Neural crest cell (in vitro differentiated cells): ENCODE measurements around the gene TRH. TPM values are rescaled to one million over a fixed set of nuclear protein-coding genes. Genes with fewer than 3 reads are reported as not detected.
"Not testable (repeated sequence)": the region's sequence is repeated elsewhere in the genome, so short reads cannot be mapped to it uniquely, and the experiment has no call there.

Experiments
- DNase-seq: peaks from one replicate; pipeline ENCODE4 v3.0.0; 2021; ENCODE audit warnings: low read depth, mixed read lengths, low spot score
- H3K27ac Mint-ChIP-seq: one replicate; pipeline ENCODE4 v1.8.0; 2021; ENCODE audit warnings: mild to moderate bottlenecking, mixed read lengths; ENCODE audit not compliant: unreplicated experiment
- H3K27me3 Mint-ChIP-seq: 2 replicates; pipeline ENCODE4 v1.8.0; 2021; ENCODE audit warnings: low read depth, mild to moderate bottlenecking, mixed read lengths
- H3K36me3 Mint-ChIP-seq: 2 replicates; pipeline ENCODE4 v1.8.0; 2021; ENCODE audit warnings: low read depth, mild to moderate bottlenecking, mixed read lengths
- H3K4me1 Mint-ChIP-seq: 2 replicates; pipeline ENCODE4 v1.8.0; 2021; ENCODE audit warnings: mixed read lengths
- H3K4me3 Mint-ChIP-seq: one replicate; pipeline ENCODE4 v1.8.0; 2021; ENCODE audit warnings: mild to moderate bottlenecking, mixed read lengths
- H3K9me3 Mint-ChIP-seq: 2 replicates; pipeline ENCODE4 v1.8.0; 2021; ENCODE audit warnings: mixed read lengths
- total RNA-seq: library from RNA; stranded (reverse); gene quantifications from 2 replicates; pipeline ENCODE4 v1.2.1, GENCODE V29; 2021
- TF ChIP-seq, protein P1 (sequence below): fragments of 200-600 bp; sonication (generic); conservative IDR thresholded peaks from 2 replicates; pipeline ENCODE4 v1.5.0; 2021; ENCODE audit warnings: antibody characterized with exemption, mild to moderate bottlenecking

TRH gene
- total RNA-seq, 1 donor from 2014 or later, result 0.61 TPM

DNA sequence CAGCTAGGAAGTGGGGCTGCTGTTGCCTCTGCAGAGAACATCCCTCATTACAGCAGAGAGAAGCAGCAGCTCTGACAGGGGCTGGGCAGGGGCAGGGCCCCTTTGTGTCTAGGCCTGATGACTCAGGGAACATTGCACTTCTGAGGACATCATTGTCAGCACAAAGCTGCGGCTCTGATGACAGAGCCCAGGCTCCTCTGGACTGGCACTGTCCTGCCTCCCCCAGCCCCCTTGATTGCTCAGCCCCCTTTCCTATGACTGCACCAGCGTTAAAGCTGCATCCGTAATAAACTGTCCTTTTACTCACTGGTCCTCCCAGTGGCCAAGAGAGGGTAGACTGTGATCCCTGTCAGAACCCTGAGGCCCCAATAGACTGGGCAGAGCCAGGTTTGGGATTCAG, 18.3 kb downstream of the TRH start:
- peaks cover 21% of the 10 kb centered on the region for H3K4me1 Mint-ChIP-seq
- DNase-seq, result no peak
- TF ChIP-seq, protein P1, sequence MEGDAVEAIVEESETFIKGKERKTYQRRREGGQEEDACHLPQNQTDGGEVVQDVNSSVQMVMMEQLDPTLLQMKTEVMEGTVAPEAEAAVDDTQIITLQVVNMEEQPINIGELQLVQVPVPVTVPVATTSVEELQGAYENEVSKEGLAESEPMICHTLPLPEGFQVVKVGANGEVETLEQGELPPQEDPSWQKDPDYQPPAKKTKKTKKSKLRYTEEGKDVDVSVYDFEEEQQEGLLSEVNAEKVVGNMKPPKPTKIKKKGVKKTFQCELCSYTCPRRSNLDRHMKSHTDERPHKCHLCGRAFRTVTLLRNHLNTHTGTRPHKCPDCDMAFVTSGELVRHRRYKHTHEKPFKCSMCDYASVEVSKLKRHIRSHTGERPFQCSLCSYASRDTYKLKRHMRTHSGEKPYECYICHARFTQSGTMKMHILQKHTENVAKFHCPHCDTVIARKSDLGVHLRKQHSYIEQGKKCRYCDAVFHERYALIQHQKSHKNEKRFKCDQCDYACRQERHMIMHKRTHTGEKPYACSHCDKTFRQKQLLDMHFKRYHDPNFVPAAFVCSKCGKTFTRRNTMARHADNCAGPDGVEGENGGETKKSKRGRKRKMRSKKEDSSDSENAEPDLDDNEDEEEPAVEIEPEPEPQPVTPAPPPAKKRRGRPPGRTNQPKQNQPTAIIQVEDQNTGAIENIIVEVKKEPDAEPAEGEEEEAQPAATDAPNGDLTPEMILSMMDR, result peak; percentile 52
- no peaks in the 10 kb centered on the region for H3K9me3 Mint-ChIP-seq
- peaks cover 24% of the 10 kb centered on the region for H3K27me3 Mint-ChIP-seq
- H3K27ac Mint-ChIP-seq, result no peak overlapping the region
- H3K4me3 Mint-ChIP-seq, result no peak overlapping the region
- H3K36me3 Mint-ChIP-seq, result no peaks in the 10 kb centered on the region

DNA sequence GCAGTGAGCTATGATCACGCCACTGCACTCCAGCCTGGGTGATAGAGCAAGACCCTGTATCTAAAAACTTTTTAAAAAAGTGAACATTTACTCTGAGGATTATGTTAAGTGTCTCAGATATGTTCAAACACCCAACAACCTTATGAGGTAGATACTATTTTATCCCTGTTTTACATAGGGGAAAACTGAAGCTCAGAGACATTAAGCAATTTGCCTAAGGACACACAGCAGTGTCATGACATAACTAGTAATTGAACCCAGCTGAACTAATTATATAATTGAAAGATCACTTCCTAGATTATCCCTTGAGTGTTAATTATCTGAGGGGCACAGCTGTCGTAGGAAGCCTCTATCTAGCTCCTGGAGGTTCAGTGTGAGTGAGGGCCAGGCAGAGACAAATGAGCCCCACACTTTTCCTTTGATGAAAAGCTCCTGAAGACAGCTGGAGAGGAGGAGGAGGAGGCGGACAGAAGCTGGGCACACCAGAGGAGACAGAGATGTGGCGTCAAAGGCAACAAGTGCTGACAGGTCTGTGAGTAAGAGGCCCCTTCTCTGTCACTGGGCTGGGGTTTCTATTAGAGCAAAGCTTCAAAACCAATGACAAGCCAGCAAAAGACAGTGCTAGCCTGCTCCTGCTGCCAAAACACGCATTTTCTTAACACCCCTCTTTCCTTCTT, 20.5 kb downstream of the TRH start:
- Mint-ChIP-seq H3K36me3 (no peaks in the 10 kb centered on the region), H3K4me1 (peaks cover 13% of the 10 kb centered on the region), H3K4me3 (no peak overlapping the region), H3K27ac (no peak overlapping the region), H3K9me3 (no peaks in the 10 kb centered on the region), H3K27me3 (peaks cover 28% of the 10 kb centered on the region)
- TF ChIP-seq, protein P1, result no peak
- no peak for DNase-seq

DNA sequence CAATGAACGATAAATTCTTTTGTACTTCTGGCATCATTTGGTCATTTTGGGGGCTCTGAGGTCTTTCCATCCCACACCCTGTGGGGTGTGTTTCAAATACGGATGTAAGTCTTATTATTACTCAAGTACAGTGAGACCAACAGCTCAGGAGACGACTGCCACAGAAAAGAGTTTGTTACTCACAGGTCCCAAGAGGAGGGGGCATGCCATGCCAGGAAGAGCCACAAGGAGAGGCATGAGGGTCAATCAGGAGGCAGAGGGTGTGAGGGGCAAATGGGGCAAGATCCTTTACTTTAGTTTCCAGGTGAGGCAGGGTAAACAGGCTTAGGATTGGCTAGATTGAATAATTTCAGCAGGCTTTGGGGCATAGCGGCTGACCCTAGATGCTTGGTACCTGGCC, 21.6 kb downstream of the TRH start:
- Mint-ChIP-seq H3K4me3 (no peak overlapping the region), H3K36me3 (no peaks in the 10 kb centered on the region), H3K4me1 (peaks cover 13% of the 10 kb centered on the region), H3K27ac (no peak overlapping the region), H3K9me3 (no peaks in the 10 kb centered on the region), H3K27me3 (peaks cover 38% of the 10 kb centered on the region)
- TF ChIP-seq, protein P1, result no peak
- DNase-seq, result no peak

DNA sequence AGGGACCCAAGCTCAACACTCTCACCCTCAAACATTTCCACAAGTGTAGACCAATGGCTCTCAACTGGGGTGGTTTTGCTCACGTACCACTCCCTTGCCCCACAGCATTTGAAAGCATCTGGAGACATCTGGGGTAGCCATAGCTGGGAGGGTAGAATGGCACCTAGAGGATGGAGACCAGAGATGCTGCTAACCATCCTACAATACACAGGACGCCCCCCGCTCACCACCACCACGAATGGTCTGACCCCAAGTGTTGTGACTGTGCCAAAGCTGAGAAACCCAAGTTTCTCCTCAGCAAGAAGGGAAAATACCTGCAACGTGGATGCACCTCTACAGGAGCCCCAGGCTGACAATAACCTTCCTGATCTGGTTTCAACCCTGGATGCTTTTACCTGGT, 24.7 kb downstream of the TRH start:
- not testable (repeated sequence) for H3K4me3 Mint-ChIP-seq, H3K4me1 Mint-ChIP-seq, H3K9me3 Mint-ChIP-seq, H3K36me3 Mint-ChIP-seq, DNase-seq, H3K27ac Mint-ChIP-seq
- peaks cover 57% of the 10 kb centered on the region for H3K27me3 Mint-ChIP-seq

DNA sequence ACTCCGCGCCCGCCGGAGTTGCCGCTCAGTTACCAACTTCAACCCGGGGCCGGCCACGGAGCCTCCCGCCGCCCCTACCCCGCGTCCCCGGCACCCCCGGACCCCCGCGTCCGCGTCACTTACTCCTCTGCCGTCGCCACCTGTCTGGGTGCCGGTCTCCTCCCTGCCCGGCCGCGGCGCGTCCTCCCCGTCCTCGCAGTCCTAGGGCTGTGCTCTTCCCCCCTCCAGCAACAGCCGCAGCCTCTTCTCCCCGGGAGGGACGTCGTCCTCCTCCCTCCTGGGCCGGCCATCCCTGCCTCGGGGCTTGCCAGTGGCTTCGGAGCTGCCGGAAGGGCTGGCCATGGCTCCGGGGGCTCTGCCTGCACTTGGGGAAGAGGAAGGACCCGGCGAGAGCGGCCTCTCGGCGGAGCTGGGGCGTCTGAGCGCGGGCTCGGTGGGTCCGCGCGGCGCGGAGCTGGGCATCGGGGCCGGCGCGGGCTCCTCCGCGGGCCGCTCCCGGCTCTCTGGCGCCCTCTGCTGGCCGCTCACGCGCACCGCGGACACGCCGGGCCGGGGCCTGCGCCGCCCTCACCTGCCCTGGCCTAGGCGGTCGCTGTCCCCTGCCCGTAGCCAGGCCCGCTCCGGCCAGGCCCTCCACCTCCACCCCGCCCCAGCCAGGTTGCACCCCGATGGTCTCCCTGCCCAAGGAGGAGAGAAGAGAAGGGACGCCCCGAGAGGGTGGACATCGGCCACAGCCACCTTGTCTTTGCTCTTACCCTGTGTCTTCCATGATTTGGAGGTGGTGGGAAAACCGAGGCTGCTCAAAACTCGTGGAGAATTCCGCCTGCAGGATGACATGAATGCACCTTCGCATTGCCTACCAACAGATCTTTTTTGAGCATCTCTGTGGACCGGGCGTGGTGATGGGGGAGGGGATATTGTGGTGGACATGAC, 28.4 kb downstream of the TRH start:
- Mint-ChIP-seq H3K4me3 (peak overlapping the region; percentile 56), H3K27me3 (peaks cover 48% of the 10 kb centered on the region)

More for the DNA sequence above, 28.4 kb downstream of the TRH start:
- H3K4me1 Mint-ChIP-seq, H3K9me3 Mint-ChIP-seq, H3K27ac Mint-ChIP-seq, H3K36me3 Mint-ChIP-seq: not testable (repeated sequence)
- TF ChIP-seq, protein P1, result peak; percentile 72
- peak; percentile 74 for DNase-seq
